Measurements from ENCODE around the gene PRR5L.

PRR5L gene

GRCh38 chr11:36432738-36433137 lies 136.7 kb downstream of the PRR5L start:
- Histone ChIP-seq H3K4me3 (ENCODE audit: low read length) (no peak overlapping the region), H3K9me2 (replicated peaks; ENCODE audit: insufficient read depth, low read length) (no peaks in the 10 kb centered on the region), H3K27ac (ENCODE audit: low read length) (no peak overlapping the region), H3K79me2 (ENCODE audit: low read length) (no peaks in the 10 kb centered on the region), H3K4me1 (ENCODE audit: low read length) (no peaks in the 10 kb centered on the region), H2AFZ (ENCODE audit: low read length) (no peak overlapping the region), H3K27me3 (replicated peaks; ENCODE audit: insufficient read depth, low read length) (no peaks in the 10 kb centered on the region), H3K9me3 (replicated peaks; ENCODE audit: insufficient read depth, low read length) (no peaks in the 10 kb centered on the region), H3K4me2 (ENCODE audit: low read depth, low read length) (no peak overlapping the region), H4K20me1 (ENCODE audit: insufficient read depth, low read length) (no peaks in the 10 kb centered on the region), H3K36me3 (replicated peaks; ENCODE audit: insufficient read depth, low read length) (no peaks in the 10 kb centered on the region), H3F3A (ENCODE audit: insufficient read depth, low read length) (no peaks in the 10 kb centered on the region), H3K9ac (ENCODE audit: low read length) (no peak overlapping the region)
- DNase-seq, result no peak
- TF ChIP-seq CTCF (IDR thresholded peaks at IDR 0.05; ENCODE audit: low read length), result no peak
- no peak for TF ChIP-seq EZH2 (optimal IDR thresholded peaks at IDR 0.05; ENCODE audit: low read depth, low read length)
- no peak for TF ChIP-seq EZH2phosphoT487 (IDR thresholded peaks at IDR 0.05; ENCODE audit: low read length)

DNA sequence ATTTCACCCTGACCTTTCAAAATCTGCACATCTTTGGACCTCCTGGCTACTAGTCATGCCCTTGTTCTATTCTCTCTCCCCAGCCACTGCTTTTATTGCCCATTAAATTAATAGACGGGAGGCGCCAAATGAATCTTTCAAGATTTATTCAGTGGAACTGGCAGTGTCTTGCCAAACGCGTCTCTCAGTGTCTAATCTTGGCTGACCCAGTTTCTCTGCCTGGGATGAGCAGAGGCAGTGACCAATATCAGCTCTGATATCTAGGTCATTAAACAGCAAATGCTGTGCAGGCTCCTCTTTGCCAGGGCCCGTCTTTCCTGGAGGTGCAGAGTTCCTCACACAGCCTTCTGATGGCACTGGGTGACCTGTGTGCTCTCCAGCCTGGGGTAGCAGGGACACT lies 140.0 kb downstream of the PRR5L start:
- Histone ChIP-seq H3K4me3 (ENCODE audit: low read length) (no peak overlapping the region), H3K9me3 (replicated peaks; ENCODE audit: insufficient read depth, low read length) (no peaks in the 10 kb centered on the region), H3K4me2 (ENCODE audit: low read depth, low read length) (no peak overlapping the region), H4K20me1 (ENCODE audit: insufficient read depth, low read length) (no peaks in the 10 kb centered on the region), H3K27ac (ENCODE audit: low read length) (no peak overlapping the region), H3K4me1 (ENCODE audit: low read length) (no peaks in the 10 kb centered on the region), H3K79me2 (ENCODE audit: low read length) (no peaks in the 10 kb centered on the region), H3K9me2 (replicated peaks; ENCODE audit: insufficient read depth, low read length) (no peaks in the 10 kb centered on the region), H3F3A (ENCODE audit: insufficient read depth, low read length) (no peaks in the 10 kb centered on the region), H3K36me3 (replicated peaks; ENCODE audit: insufficient read depth, low read length) (no peaks in the 10 kb centered on the region), H3K27me3 (replicated peaks; ENCODE audit: insufficient read depth, low read length) (no peaks in the 10 kb centered on the region), H3K9ac (ENCODE audit: low read length) (no peak overlapping the region), H2AFZ (ENCODE audit: low read length) (no peak overlapping the region)
- TF ChIP-seq CTCF (IDR thresholded peaks at IDR 0.05; ENCODE audit: low read length) (no peak), EZH2 (optimal IDR thresholded peaks at IDR 0.05; ENCODE audit: low read depth, low read length) (no peak), EZH2phosphoT487 (IDR thresholded peaks at IDR 0.05; ENCODE audit: low read length) (no peak)
- no peak for DNase-seq

- TF ChIP-seq EZH2 (optimal IDR thresholded peaks at IDR 0.05; ENCODE audit: low read depth, low read length) (no peak), CTCF (IDR thresholded peaks at IDR 0.05; ENCODE audit: low read length) (no peak), EZH2phosphoT487 (IDR thresholded peaks at IDR 0.05; ENCODE audit: low read length) (no peak)
- no peaks in the 10 kb centered on the region for H3K36me3 ChIP-seq (replicated peaks; ENCODE audit: insufficient read depth, low read length)
Measured at GRCh38 chr11:36436589-36436988, 140.5 kb downstream of the PRR5L start.

More at GRCh38 chr11:36436589-36436988, 140.5 kb downstream of the PRR5L start:
- H3K9me3 ChIP-seq (replicated peaks; ENCODE audit: insufficient read depth, low read length), result no peaks in the 10 kb centered on the region
- H3K9me2 ChIP-seq (replicated peaks; ENCODE audit: insufficient read depth, low read length), result no peaks in the 10 kb centered on the region
- no peaks in the 10 kb centered on the region for H3F3A ChIP-seq (ENCODE audit: insufficient read depth, low read length)
- H3K79me2 ChIP-seq (ENCODE audit: low read length), result no peaks in the 10 kb centered on the region
- no peak overlapping the region for H3K4me2 ChIP-seq (ENCODE audit: low read depth, low read length)
- no peaks in the 10 kb centered on the region for H3K27me3 ChIP-seq (replicated peaks; ENCODE audit: insufficient read depth, low read length)
- DNase-seq, result no peak
- H3K27ac ChIP-seq (ENCODE audit: low read length), result no peak overlapping the region
- H4K20me1 ChIP-seq (ENCODE audit: insufficient read depth, low read length), result no peaks in the 10 kb centered on the region
- no peaks in the 10 kb centered on the region for H3K4me1 ChIP-seq (ENCODE audit: low read length)
- H3K4me3 ChIP-seq (ENCODE audit: low read length), result no peak overlapping the region
- no peak overlapping the region for H2AFZ ChIP-seq (ENCODE audit: low read length)
- H3K9ac ChIP-seq (ENCODE audit: low read length), result no peak overlapping the region

Data from MM.1S (cell line).